GM18526 (cell line): ENCODE measurements around the gene PHOX2A.

Experiments
- POLR2A ChIP-seq: IDR thresholded peaks from 3 replicates; pipeline ENCODE4 v1.6.1; 2011; ENCODE audit not compliant: insufficient read length; ENCODE audit errors: extremely low read depth

The PHOX2A gene

GRCh38 chr11:72222106-72222891, 21.7 kb downstream of the PHOX2A start:
- no peak for TF ChIP-seq POLR2A

GRCh38 chr11:72221386-72222075, 22.4 kb downstream of the PHOX2A start:
- no peak for TF ChIP-seq POLR2A

DNA sequence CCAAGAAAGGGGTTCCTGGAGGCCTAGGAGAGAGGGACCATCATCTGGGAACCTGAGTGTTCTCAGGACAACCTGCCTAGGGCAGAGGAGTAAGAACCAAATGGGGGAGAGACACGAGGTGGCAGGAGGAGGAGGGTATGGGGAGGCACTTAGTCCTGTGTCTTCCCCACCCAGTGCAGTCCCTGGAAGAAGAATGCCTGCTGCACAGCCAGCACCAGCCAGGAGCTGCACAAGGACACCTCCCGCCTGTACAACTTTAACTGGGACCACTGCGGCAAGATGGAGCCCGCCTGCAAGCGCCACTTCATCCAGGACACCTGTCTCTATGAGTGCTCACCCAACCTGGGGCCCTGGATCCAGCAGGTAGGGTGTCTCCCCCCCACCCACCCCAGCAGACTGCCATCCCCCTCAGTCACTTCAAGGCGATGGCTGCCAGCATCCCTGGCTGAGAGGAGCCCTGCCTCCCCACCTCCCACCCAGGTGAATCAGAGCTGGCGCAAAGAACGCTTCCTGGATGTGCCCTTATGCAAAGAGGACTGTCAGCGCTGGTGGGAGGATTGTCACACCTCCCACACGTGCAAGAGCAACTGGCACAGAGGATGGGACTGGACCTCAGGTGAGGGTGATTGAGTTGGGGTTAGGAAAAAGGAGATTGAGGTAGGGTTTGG, 23.1 kb downstream of the PHOX2A start:
- TF ChIP-seq POLR2A = no peak

- TF ChIP-seq POLR2A = no peak
Observed at GRCh38 chr11:72218251-72218745, 25.7 kb downstream of the PHOX2A start.

- no peak for TF ChIP-seq POLR2A
Observed at GRCh38 chr11:72217841-72218240, 26.1 kb downstream of the PHOX2A start.

- no peak for TF ChIP-seq POLR2A
Observed at GRCh38 chr11:72216638-72217037, 27.3 kb downstream of the PHOX2A start, which contains the start of gene FOLR2. Gene FOLR2, plus strand, starts transcription at chr11:72216794. Its CDS starts 1,791 bp downstream, at chr11:72218585.

- no peak for TF ChIP-seq POLR2A
Observed at GRCh38 chr11:72209101-72209500, 34.9 kb downstream of the PHOX2A start.

- TF ChIP-seq POLR2A = no peak
Observed at GRCh38 chr11:72208281-72208680, 35.7 kb downstream of the PHOX2A start.

- no peak for TF ChIP-seq POLR2A
Observed at GRCh38 chr11:72204886-72205285, 39.1 kb downstream of the PHOX2A start.

DNA sequence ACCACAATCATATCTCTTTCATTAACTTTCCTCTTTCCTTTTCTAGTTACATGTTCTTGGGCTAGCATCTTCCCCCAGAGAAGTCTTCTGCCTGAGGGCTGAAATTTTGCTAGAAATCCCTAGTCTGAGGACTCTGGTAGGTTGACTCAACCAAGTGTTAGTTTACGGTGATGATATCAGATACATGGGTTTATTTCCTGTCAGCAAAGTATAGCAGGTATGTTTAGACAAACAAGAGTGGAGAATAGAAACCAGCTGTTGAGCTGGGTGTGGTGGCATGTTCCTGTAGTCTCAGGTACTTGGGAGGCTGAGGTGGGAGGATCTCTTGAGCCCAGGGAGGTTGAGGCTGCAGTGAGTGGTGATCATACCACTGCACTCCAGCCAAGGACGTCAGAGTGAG, 40.8 kb downstream of the PHOX2A start:
- no peak for TF ChIP-seq POLR2A

DNA sequence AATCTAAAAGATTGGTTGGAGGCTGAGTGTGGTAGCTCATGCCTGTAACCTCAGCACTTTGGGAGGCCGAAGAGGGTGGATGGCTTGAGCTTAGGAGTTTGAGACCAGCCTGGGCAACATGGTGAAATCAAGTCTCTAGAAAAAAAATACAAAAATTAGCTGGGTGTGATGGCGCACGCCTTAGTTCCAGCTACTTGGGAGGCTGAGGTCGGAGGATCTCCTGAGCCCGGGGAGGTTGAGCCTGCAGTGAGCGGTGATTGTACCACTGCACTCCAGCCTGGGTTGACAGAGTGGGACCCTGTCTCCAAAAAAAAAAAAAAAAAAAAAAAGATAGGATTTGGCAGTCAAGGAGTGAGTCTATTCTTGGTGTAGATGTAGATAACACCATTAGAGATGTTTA, 41.4 kb downstream of the PHOX2A start:
- no peak for TF ChIP-seq POLR2A

- no peak for TF ChIP-seq POLR2A
Observed at GRCh38 chr11:72195518-72196270, 48.3 kb downstream of the PHOX2A start.

- no peak for TF ChIP-seq POLR2A
Observed at GRCh38 chr11:72191961-72192381, 52.0 kb downstream of the PHOX2A start, which contains the start of gene FOLR1. Gene FOLR1, plus strand, starts transcription at chr11:72192140. Its CDS starts 34 bp downstream, at chr11:72192174.

- TF ChIP-seq POLR2A = no peak
Observed at GRCh38 chr11:72190631-72191071, 53.3 kb downstream of the PHOX2A start.
